CD4-positive, alpha-beta T cell (primary cell): ENCODE results near the gene SAG. TPM values are rescaled to one million over a fixed set of nuclear protein-coding genes. Genes with fewer than 3 reads are reported as not detected.

ENCODE experiments used
- ATAC-seq: fragments of 200-7000 bp; cut with Tn5 transposase; one replicate; pipeline ENCODE4 v1.10.0; 2022; ENCODE audit warnings: mild to moderate bottlenecking; ENCODE audit not compliant: poor library complexity
- CTCF ChIA-PET: fragments of 350-600 bp; sonication (Branson Sonifier 250); formaldehyde crosslinking; loops from one replicate; lab custom pipeline; 2021; ENCODE audit warnings: antibody characterized with exemption, inconsistent platforms; lab: Charles Lee
- POLR2A ChIA-PET: fragments of 350-600 bp; sonication (Branson Sonifier 250); formaldehyde crosslinking; loops from one replicate; lab custom pipeline; 2021; ENCODE audit warnings: antibody characterized with exemption, inconsistent platforms; lab: Charles Lee
- DNase-seq, 14 experiments: peaks; one replicate each; pipeline ENCODE4 v3.0.0-alpha.2; 2013 to 2020; ENCODE audit warnings: mixed read lengths in 2 of 14
- H3K27ac ChIP-seq, 2 donors: one replicate each; pipeline versions ENCODE4 v1.5.1 to v1.7.0; 2013; ENCODE audit warnings: low read length in 2 of 2, low read depth in 1 of 2, mild to moderate bottlenecking in 1 of 2
- H3K27me3 ChIP-seq, 2 experiments: 1 replicate in 1 of 2; 2 replicates in 1 of 2; pipeline versions ENCODE4 v1.6.1 to v1.7.0; 2013; ENCODE audit warnings: low read length in 2 of 2, control low read depth in 1 of 2, mild to moderate bottlenecking in 1 of 2, moderate library complexity in 1 of 2; ENCODE audit not compliant: insufficient read depth in 2 of 2, control insufficient read depth in 1 of 2
- H3K36me3 ChIP-seq: one replicate; pipeline ENCODE4 v1.6.1; 2013; ENCODE audit warnings: low read length, control low read depth; ENCODE audit not compliant: insufficient read depth
- H3K4me1 ChIP-seq: one replicate; pipeline ENCODE4 v1.6.1; 2013; ENCODE audit warnings: low read length, control low read depth; ENCODE audit not compliant: insufficient read depth
- H3K4me3 ChIP-seq: one replicate; pipeline ENCODE4 v1.5.1; 2013; ENCODE audit warnings: mild to moderate bottlenecking, low read length, moderate library complexity
- H3K9me3 ChIP-seq, 2 experiments: 1 replicate in 1 of 2; 2 replicates in 1 of 2; pipeline versions ENCODE4 v1.6.1 to v1.7.0; 2013; ENCODE audit warnings: low read length in 2 of 2, mild to moderate bottlenecking in 2 of 2, control low read depth in 1 of 2, moderate library complexity in 1 of 2; ENCODE audit not compliant: control insufficient read depth in 1 of 2, insufficient read depth in 1 of 2
- H3K27ac Mint-ChIP-seq: one replicate; pipeline ENCODE4 v1.8.0; 2020; ENCODE audit warnings: mixed read lengths
- H3K27me3 Mint-ChIP-seq: one replicate; pipeline ENCODE4 v1.8.0; 2021; ENCODE audit warnings: mixed read lengths
- H3K36me3 Mint-ChIP-seq: one replicate; pipeline ENCODE4 v1.8.0; 2021; ENCODE audit warnings: low read depth, mixed read lengths
- H3K4me1 Mint-ChIP-seq: one replicate; pipeline ENCODE4 v1.8.0; 2021; ENCODE audit warnings: low read depth, mixed read lengths
- H3K4me3 Mint-ChIP-seq: one replicate; pipeline ENCODE4 v1.8.0; 2020; ENCODE audit warnings: mild to moderate bottlenecking, mixed read lengths
- H3K9me3 Mint-ChIP-seq: one replicate; pipeline ENCODE4 v1.8.0; 2020; ENCODE audit warnings: mixed read lengths
- CTCF ChIP-seq: fragments of 200-600 bp; IDR thresholded peaks from one replicate; pipeline ENCODE4 v1.8.0; 2022; ENCODE audit warnings: antibody characterized with exemption, mild to moderate bottlenecking
- intact Hi-C, 2 experiments: fragments of 100-400 bp; cut with DNase I in 1 of 2; cut with micrococcal nuclease in 1 of 2; formaldehyde crosslinking; loops; one replicate each; pipeline versions ENCODE4 v1.15.1 to v1.9.0; 2023 to 2025; cut with DNase I, micrococcal nuclease
- total RNA-seq, 174 experiments: library from RNA in 2 of 174; stranded (reverse) in 2 of 174; gene quantifications; one replicate each; pipeline ENCODE4 v1.2.3 and lab custom pipeline; 2021 to 2026

The SAG gene
- total RNA-seq, 2 experiments from 2014 or later = 0.03 to 0.22 TPM

DNA sequence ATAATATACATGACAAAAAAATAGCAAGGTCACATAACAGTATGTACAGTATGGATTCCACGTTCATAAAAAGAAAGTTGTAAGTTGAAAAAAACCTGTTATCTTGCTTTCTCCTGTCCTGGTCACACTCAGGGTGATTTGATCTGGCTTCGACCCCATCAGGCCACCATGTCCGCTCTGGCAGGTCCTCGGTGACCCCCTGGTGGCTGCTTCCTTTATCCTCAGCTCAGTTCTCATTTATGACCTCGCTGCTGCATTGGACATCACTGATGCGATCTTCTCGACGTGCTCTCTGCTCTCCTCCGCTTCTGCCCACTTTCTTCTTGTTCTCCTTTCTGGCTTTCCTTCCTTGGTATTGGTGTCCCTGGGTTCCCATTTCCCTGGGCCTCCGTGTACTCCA, 76.4 kb downstream of the SAG start:
- intact Hi-C loops = loop anchor here in 1 of 2 experiments (2.0 kb wide), 1 partner anchor 15 kb away; no protein-coding TSS in a partner anchor
- Mint-ChIP-seq H3K4me1 (peaks cover 84% of the 10 kb centered on the region), H3K9me3 (no peaks in the 10 kb centered on the region), H3K27me3 (no peaks in the 10 kb centered on the region), H3K27ac (peak overlapping the region; percentile 90), H3K4me3 (no peak overlapping the region), H3K36me3 (peaks cover 19% of the 10 kb centered on the region)
- Histone ChIP-seq H3K4me1 (peaks cover 66% of the 10 kb centered on the region), H3K27ac (no peak overlapping the region), H3K4me3 (no peak overlapping the region), H3K9me3 (no peaks in the 10 kb centered on the region), H3K27me3 (no peaks in the 10 kb centered on the region), H3K36me3 (peaks cover 12% of the 10 kb centered on the region)
- CTCF ChIA-PET = interaction anchor here (2.1 kb wide), 1 partner anchor 59 kb away, joined by 7 read pairs; no protein-coding TSS in a partner anchor
- ATAC-seq = no peak
- DNase-seq = no peak
- TF ChIP-seq CTCF = no peak
- POLR2A ChIA-PET = interaction anchor here (1.0 to 2.7 kb wide), 2 partner anchors 27 to 29 kb away, joined by 3 to 10 read pairs; no protein-coding TSS in a partner anchor

- peaks cover 27% of the 10 kb centered on the region for H3K36me3 Mint-ChIP-seq
- Histone ChIP-seq H3K27ac (peak overlapping the region; percentile 29 to 52), H3K4me3 (no peak overlapping the region), H3K4me1 (peaks cover 61% of the 10 kb centered on the region), H3K9me3 (no peaks in the 10 kb centered on the region), H3K36me3 (peaks cover 22% of the 10 kb centered on the region), H3K27me3 (no peaks in the 10 kb centered on the region)
- TF ChIP-seq CTCF = no peak
- peak overlapping the region; percentile 40 for H3K4me3 Mint-ChIP-seq
- no peaks in the 10 kb centered on the region for H3K9me3 Mint-ChIP-seq
- ATAC-seq = peak; percentile 19
- CTCF ChIA-PET = interaction anchor here (2.1 kb wide), 1 partner anchor 58 kb away, joined by 7 read pairs; no protein-coding TSS in a partner anchor
- no peaks in the 10 kb centered on the region for H3K27me3 Mint-ChIP-seq
- H3K27ac Mint-ChIP-seq = peak overlapping the region; percentile 90
- H3K4me1 Mint-ChIP-seq = peaks cover 75% of the 10 kb centered on the region
- no peak for DNase-seq
- intact Hi-C loops = loop anchor here in 1 of 2 experiments (2.0 kb wide), 1 partner anchor 14 kb away; no protein-coding TSS in a partner anchor
- POLR2A ChIA-PET = interaction anchor here (1.0 to 2.7 kb wide), 6 partner anchors 9 to 115 kb away, joined by 4 to 10 read pairs (median 6); no protein-coding TSS in a partner anchor
Observed at GRCh38 chr2:233384811-233385488, 77.3 kb downstream of the SAG start.

DNA sequence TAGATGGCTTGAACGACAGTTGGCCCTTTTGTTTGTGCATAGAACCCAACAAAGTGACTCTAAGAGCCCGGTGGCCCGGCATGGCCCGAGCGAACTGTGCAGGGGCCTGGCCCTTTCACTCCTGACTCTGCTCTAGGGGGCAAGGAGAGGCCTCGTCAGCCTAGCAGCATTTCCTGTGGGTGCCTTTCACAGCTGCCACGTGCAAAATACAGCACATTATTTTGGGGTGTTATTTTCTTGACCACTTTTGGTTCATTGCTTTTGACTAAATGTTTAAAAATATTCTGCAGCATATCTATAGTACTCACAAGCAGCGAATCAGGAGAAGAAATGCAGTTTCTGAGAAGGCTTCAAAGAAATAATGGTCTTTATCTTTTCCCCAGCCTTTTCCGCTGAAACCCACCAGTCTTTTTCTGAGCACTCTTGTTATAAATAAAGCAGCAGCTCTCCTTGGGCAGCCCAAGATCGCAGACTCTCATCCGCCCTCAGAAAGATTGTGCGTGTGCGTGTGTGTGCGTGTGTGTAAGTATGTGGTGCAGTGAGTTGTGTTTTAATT, 78.0 kb downstream of the SAG start:
- POLR2A ChIA-PET = interaction anchor here (1.0 to 2.7 kb wide), 7 partner anchors 8 to 116 kb away, joined by 3 to 10 read pairs (median 5); no protein-coding TSS in a partner anchor
- Histone ChIP-seq H3K27me3 (no peaks in the 10 kb centered on the region), H3K4me1 (peaks cover 55% of the 10 kb centered on the region), H3K27ac (peak overlapping the region; percentile 40 to 52), H3K9me3 (no peaks in the 10 kb centered on the region), H3K4me3 (no peak overlapping the region), H3K36me3 (peaks cover 28% of the 10 kb centered on the region)
- DNase-seq (peak in 8 of 14 experiments; percentile 37 to 62 (median 54)), ATAC-seq (peak; percentile 72)
- Mint-ChIP-seq H3K36me3 (peaks cover 33% of the 10 kb centered on the region), H3K4me1 (peaks cover 71% of the 10 kb centered on the region), H3K9me3 (no peaks in the 10 kb centered on the region), H3K27me3 (no peaks in the 10 kb centered on the region), H3K4me3 (peak overlapping the region; percentile 81), H3K27ac (peak overlapping the region; percentile 90)
- TF ChIP-seq CTCF = no peak
- CTCF ChIA-PET = interaction anchor here (2.1 kb wide), 1 partner anchor 57 kb away, joined by 7 read pairs; no protein-coding TSS in a partner anchor
- intact Hi-C loops = loop anchor here in 1 of 2 experiments (2.0 kb wide), 1 partner anchor 13 kb away; no protein-coding TSS in a partner anchor
